GM12873 (cell line): ENCODE measurements around the gene DGKH.

Experiments used
- CTCF ChIP-seq: IDR thresholded peaks from 2 replicates; pipeline ENCODE4 v1.5.1; 2012; ENCODE audit warnings: low read depth, mild to moderate bottlenecking, moderate library complexity, low read length, control low read depth; ENCODE audit not compliant: insufficient read depth; ENCODE audit errors: missing control alignments

The DGKH gene

DNA sequence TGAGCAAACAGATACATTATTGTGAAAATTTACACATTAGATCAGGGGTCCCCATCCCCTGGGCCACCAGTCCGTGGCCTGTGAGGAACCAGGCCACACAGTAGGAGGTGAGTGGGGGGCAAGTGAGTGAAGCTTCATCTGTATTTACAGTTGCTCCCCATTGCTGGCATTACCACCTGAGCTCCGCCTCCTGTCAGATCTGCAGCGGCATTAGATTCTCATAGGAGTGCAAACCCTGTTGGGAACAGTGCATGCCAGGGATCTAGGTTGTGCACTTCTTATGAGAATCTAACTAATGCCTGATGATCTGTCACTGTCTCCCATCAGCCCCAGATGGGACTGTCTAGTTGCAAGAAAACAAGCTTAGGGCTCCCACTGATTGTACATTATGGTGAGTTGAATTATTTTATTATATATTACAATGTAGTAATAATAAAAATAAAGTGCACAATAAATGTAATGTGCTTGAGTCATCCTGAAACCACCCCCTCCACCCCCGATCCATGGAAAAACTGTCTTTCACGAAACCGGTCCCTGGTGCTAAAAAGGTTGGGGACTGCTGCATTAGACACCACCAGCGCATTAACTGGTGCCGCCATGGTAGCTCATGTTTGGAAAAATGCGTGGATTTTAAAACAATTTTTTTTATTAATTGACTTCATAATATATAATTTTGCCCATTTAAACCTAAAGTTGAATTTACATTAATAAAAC lies 51.7 kb downstream of the DGKH start:
- TF ChIP-seq CTCF = no peak

GRCh38 chr13:42100960-42101359 lies 52.5 kb downstream of the DGKH start:
- no peak for TF ChIP-seq CTCF

GRCh38 chr13:42101821-42102585 lies 53.6 kb downstream of the DGKH start:
- no peak for TF ChIP-seq CTCF

- TF ChIP-seq CTCF = no peak
These were observed 54.8 kb downstream of the DGKH start for GRCh38 chr13:42102961-42103865.

GRCh38 chr13:42106998-42107397 lies 58.5 kb downstream of the DGKH start:
- TF ChIP-seq CTCF = no peak

- TF ChIP-seq CTCF = no peak
These were observed 59.0 kb downstream of the DGKH start for GRCh38 chr13:42107421-42107820.

GRCh38 chr13:42108217-42108616 lies 59.8 kb downstream of the DGKH start:
- no peak for TF ChIP-seq CTCF
